ENCODE measurements around the gene SLC43A2. TPM values are rescaled to one million over a fixed set of nuclear protein-coding genes. Genes with fewer than 3 reads are reported as not detected.

SLC43A2 gene
- total RNA-seq, 1 donor from 2014 or later, result 39.9 TPM

GRCh38 chr17:1627182-1627981, 1.3 kb downstream of the SLC43A2 start:
- Histone ChIP-seq H3K27ac (peak overlapping the region; percentile 92), H3K4me3 (peak overlapping the region; percentile 81), H3K4me1 (peaks cover 40% of the 10 kb centered on the region), H3K36me3 (peaks cover 9% of the 10 kb centered on the region), H3K27me3 (no peaks in the 10 kb centered on the region), H3K9me3 (no peaks in the 10 kb centered on the region)
- DNase-seq (peak; percentile 76), ATAC-seq (peak; percentile 19)
- intact Hi-C loops (cut with DNase I), result loop anchor here (5.0 kb wide), 1 partner anchor 55 kb away; no protein-coding TSS in a partner anchor
- no peak for TF ChIP-seq CTCF (IDR thresholded peaks at IDR 0.05)

GRCh38 chr17:1626333-1626732, 2.3 kb downstream of the SLC43A2 start:
- H3K27me3 ChIP-seq, result no peaks in the 10 kb centered on the region
- H3K36me3 ChIP-seq, result peaks cover 9% of the 10 kb centered on the region
- intact Hi-C loops (cut with DNase I), result loop anchor here (5.0 kb wide), 1 partner anchor 54 kb away; no protein-coding TSS in a partner anchor
- ATAC-seq (no peak), DNase-seq (no peak)
- H3K4me3 ChIP-seq, result peak overlapping the region; percentile 81
- peaks cover 40% of the 10 kb centered on the region for H3K4me1 ChIP-seq
- no peaks in the 10 kb centered on the region for H3K9me3 ChIP-seq
- H3K27ac ChIP-seq, result peak overlapping the region; percentile 92
- TF ChIP-seq CTCF (IDR thresholded peaks at IDR 0.05), result no peak

- no peak for TF ChIP-seq CTCF (IDR thresholded peaks at IDR 0.05)
- H3K36me3 ChIP-seq, result peaks cover 9% of the 10 kb centered on the region
- no peak overlapping the region for H3K4me3 ChIP-seq
- ATAC-seq, result no peak
- peaks cover 40% of the 10 kb centered on the region for H3K4me1 ChIP-seq
- DNase-seq, result no peak
- intact Hi-C loops (cut with DNase I), result loop anchor here (5.0 kb wide), 1 partner anchor 53 kb away; no protein-coding TSS in a partner anchor
- H3K9me3 ChIP-seq, result no peaks in the 10 kb centered on the region
- H3K27me3 ChIP-seq, result no peaks in the 10 kb centered on the region
- H3K27ac ChIP-seq, result no peak overlapping the region
Measured at GRCh38 chr17:1625581-1625980, 3.1 kb downstream of the SLC43A2 start.

- Histone ChIP-seq H3K27ac (no peak overlapping the region), H3K4me3 (no peak overlapping the region), H3K27me3 (no peaks in the 10 kb centered on the region), H3K36me3 (peaks cover 9% of the 10 kb centered on the region), H3K4me1 (peaks cover 36% of the 10 kb centered on the region), H3K9me3 (no peaks in the 10 kb centered on the region)
- intact Hi-C loops (cut with DNase I), result loop anchor here (5.0 kb wide), 1 partner anchor 53 kb away; no protein-coding TSS in a partner anchor
- DNase-seq, result no peak
- no peak for TF ChIP-seq CTCF (IDR thresholded peaks at IDR 0.05)
- no peak for ATAC-seq
Measured at GRCh38 chr17:1625053-1625452, 3.6 kb downstream of the SLC43A2 start.

- H3K9me3 ChIP-seq, result no peaks in the 10 kb centered on the region
- peaks cover 9% of the 10 kb centered on the region for H3K36me3 ChIP-seq
- no peak overlapping the region for H3K4me3 ChIP-seq
- intact Hi-C loops (cut with DNase I), result loop anchor here (5.0 kb wide), 1 partner anchor 52 kb away; no protein-coding TSS in a partner anchor
- TF ChIP-seq CTCF (IDR thresholded peaks at IDR 0.05), result no peak
- DNase-seq (no peak), ATAC-seq (no peak)
- H3K27ac ChIP-seq, result no peak overlapping the region
- H3K4me1 ChIP-seq, result peaks cover 31% of the 10 kb centered on the region
- no peaks in the 10 kb centered on the region for H3K27me3 ChIP-seq
Measured at GRCh38 chr17:1624650-1625049, 4.0 kb downstream of the SLC43A2 start.
